ENCODE measurements around the gene UBE3C.

The UBE3C gene

GRCh38 chr7:157301610-157302120, 162.9 kb downstream of the UBE3C start:
- TF ChIP-seq CTCF (conservative IDR thresholded peaks at IDR 0.05; ENCODE audit: control insufficient read depth, insufficient read depth, low read depth, low read length): no peak
- no peak for DNase-seq (ENCODE audit: low read depth)
- H3K4me3 ChIP-seq (ENCODE audit: control insufficient read depth, low read depth, low read length): no peak overlapping the region

- H3K4me3 ChIP-seq (ENCODE audit: control insufficient read depth, low read depth, low read length): no peak overlapping the region
- TF ChIP-seq CTCF (conservative IDR thresholded peaks at IDR 0.05; ENCODE audit: control insufficient read depth, insufficient read depth, low read depth, low read length): no peak
- no peak for DNase-seq (ENCODE audit: low read depth)
Measured at GRCh38 chr7:157306846-157307838, 168.4 kb downstream of the UBE3C start.

- H3K4me3 ChIP-seq (ENCODE audit: control insufficient read depth, low read depth, low read length): no peak overlapping the region
- no peak for TF ChIP-seq CTCF (conservative IDR thresholded peaks at IDR 0.05; ENCODE audit: control insufficient read depth, insufficient read depth, low read depth, low read length)
- peak; percentile 93 for DNase-seq (ENCODE audit: low read depth)
Measured at GRCh38 chr7:157309988-157310668, 171.4 kb downstream of the UBE3C start.

- DNase-seq (ENCODE audit: low read depth): no peak
- no peak overlapping the region for H3K4me3 ChIP-seq (ENCODE audit: control insufficient read depth, low read depth, low read length)
- no peak for TF ChIP-seq CTCF (conservative IDR thresholded peaks at IDR 0.05; ENCODE audit: control insufficient read depth, insufficient read depth, low read depth, low read length)
Measured at GRCh38 chr7:157310676-157311185, 172.0 kb downstream of the UBE3C start.

- no peak for DNase-seq (ENCODE audit: low read depth)
- TF ChIP-seq CTCF (conservative IDR thresholded peaks at IDR 0.05; ENCODE audit: control insufficient read depth, insufficient read depth, low read depth, low read length): no peak
- no peak overlapping the region for H3K4me3 ChIP-seq (ENCODE audit: control insufficient read depth, low read depth, low read length)
Measured at GRCh38 chr7:157312941-157313340, 174.2 kb downstream of the UBE3C start.

GRCh38 chr7:157313645-157314044, 174.9 kb downstream of the UBE3C start:
- DNase-seq (ENCODE audit: low read depth): no peak
- TF ChIP-seq CTCF (conservative IDR thresholded peaks at IDR 0.05; ENCODE audit: control insufficient read depth, insufficient read depth, low read depth, low read length): no peak
- H3K4me3 ChIP-seq (ENCODE audit: control insufficient read depth, low read depth, low read length): no peak overlapping the region
